Common myeloid progenitor, CD34-positive (primary cell): Measurements from ENCODE around the gene EFL1.

ENCODE experiments used
- CTCF ChIA-PET: fragments of 350-600 bp; sonication (Branson Sonifier 250); formaldehyde crosslinking; loops from one replicate; lab custom pipeline; 2021; ENCODE audit warnings: antibody characterized with exemption; lab: Charles Lee
- POLR2A ChIA-PET: fragments of 350-600 bp; sonication (Branson Sonifier 250); formaldehyde crosslinking; loops from one replicate; lab custom pipeline; 2021; ENCODE audit warnings: antibody characterized with exemption; lab: Charles Lee
- DNase-seq, 3 donors: peaks; one replicate each; pipeline versions ENCODE4 v3.0.0 to v3.0.0-alpha.2; 2013
- H3K27ac ChIP-seq, 2 experiments: 1 replicate in 1 of 2; 2 replicates in 1 of 2; pipeline ENCODE4 v1.7.0; 2013; ENCODE audit warnings: inconsistent platforms in 2 of 2, low read length in 2 of 2, mild to moderate bottlenecking in 2 of 2, low read depth in 1 of 2, moderate library complexity in 1 of 2; ENCODE audit not compliant: severe bottlenecking in 2 of 2, insufficient read depth in 1 of 2, poor library complexity in 1 of 2
- H3K27me3 ChIP-seq, 5 experiments: replicated peaks in 2 of 5; 1 replicate in 3 of 5; 2 replicates in 2 of 5; pipeline versions ENCODE4 v1.6.1 to v1.7.0; 2013; ENCODE audit warnings: low read length in 4 of 5, mild to moderate bottlenecking in 2 of 5, moderate library complexity in 2 of 5, inconsistent platforms in 1 of 5; ENCODE audit not compliant: insufficient read depth in 5 of 5, control insufficient read depth in 4 of 5
- H3K36me3 ChIP-seq, 4 experiments: 1 replicate in 2 of 4; 2 replicates in 2 of 4; pipeline versions ENCODE4 v1.6.1 to v1.7.0; 2013; ENCODE audit warnings: low read length in 3 of 4, control low read depth in 1 of 4, mild to moderate bottlenecking in 1 of 4; ENCODE audit not compliant: control insufficient read depth in 4 of 4, insufficient read depth in 4 of 4
- H3K4me1 ChIP-seq, 4 experiments: 1 replicate in 3 of 4; 2 replicates in 1 of 4; pipeline versions ENCODE4 v1.6.1 to v1.7.1; 2013; ENCODE audit warnings: low read length in 3 of 4, mild to moderate bottlenecking in 3 of 4, control low read depth in 1 of 4, inconsistent platforms in 1 of 4, moderate library complexity in 1 of 4; ENCODE audit not compliant: control insufficient read depth in 4 of 4, insufficient read depth in 4 of 4; ENCODE audit errors: control extremely low read depth in 1 of 4
- H3K4me3 ChIP-seq, 7 experiments: 1 replicate in 4 of 7; 2 replicates in 3 of 7; pipeline versions ENCODE4 v1.5.1 to v1.7.0; 2013; ENCODE audit warnings: mild to moderate bottlenecking in 7 of 7, low read length in 6 of 7, moderate library complexity in 6 of 7, inconsistent platforms in 2 of 7, low read depth in 2 of 7, control low read depth in 1 of 7; ENCODE audit not compliant: insufficient read depth in 4 of 7, control insufficient read depth in 1 of 7; ENCODE audit errors: extremely low read depth in 1 of 7
- H3K9me3 ChIP-seq, 5 experiments: 1 replicate in 4 of 5; 2 replicates in 1 of 5; pipeline versions ENCODE4 v1.6.1 to v1.7.1; 2013; ENCODE audit warnings: low read length in 4 of 5, mild to moderate bottlenecking in 2 of 5, inconsistent platforms in 1 of 5, low read depth in 1 of 5, moderate library complexity in 1 of 5; ENCODE audit not compliant: control insufficient read depth in 4 of 5, insufficient read depth in 2 of 5; ENCODE audit errors: control extremely low read depth in 1 of 5
- WGBS: methylation state at CpG from one replicate; pipeline ENCODE4 v1.1.5; 2013; ENCODE audit not compliant: insufficient coverage; 5-methylcytosine and 5-hydroxymethylcytosine counted together

The EFL1 gene

GRCh38 chr15:82108489-82109078 lies 153.9 kb downstream of the EFL1 start:
- no peaks in the 10 kb centered on the region for H3K27me3 ChIP-seq
- peaks cover 0 to 3% (median 0%) of the 10 kb centered on the region in 4 experiments for H3K4me1 ChIP-seq
- WGBS: 41% methylated on average over 9 of the region's 9 CpGs
- DNase-seq: peak; percentile 59 to 79 (median 78)
- H3K9me3 ChIP-seq: no peaks in the 10 kb centered on the region
- ChIA-PET POLR2A (no interaction called here), CTCF (interaction anchor here (0.6 to 5.4 kb wide), 20 partner anchors 7 to 699 kb away, joined by 3 to 45 read pairs (median 5); no protein-coding TSS in a partner anchor)
- no peak overlapping the region for H3K27ac ChIP-seq
- H3K4me3 ChIP-seq: no peak overlapping the region
- H3K36me3 ChIP-seq: no peaks in the 10 kb centered on the region

GRCh38 chr15:82106679-82107078 lies 155.9 kb downstream of the EFL1 start:
- WGBS: 84% methylated on average over 2 of the region's 5 CpGs
- no peak overlapping the region for H3K27ac ChIP-seq

GRCh38 chr15:82105451-82106215 lies 156.9 kb downstream of the EFL1 start:
- no peaks in the 10 kb centered on the region for H3K4me1 ChIP-seq
- CTCF ChIA-PET: interaction anchor here (1.4 to 5.4 kb wide), 3 partner anchors 91 to 696 kb away, joined by 3 to 45 read pairs (median 3); no protein-coding TSS in a partner anchor

More at GRCh38 chr15:82106679-82107078, 155.9 kb downstream of the EFL1 start:
- H3K4me3 ChIP-seq: no peak overlapping the region
- peak in 2 of 3 donors; percentile 14 to 28 for DNase-seq
- CTCF ChIA-PET: interaction anchor here (1.0 to 5.4 kb wide), 4 partner anchors 21 to 697 kb away, joined by 3 to 45 read pairs (median 3); no protein-coding TSS in a partner anchor
- POLR2A ChIA-PET: interaction anchor here (0.7 kb wide), 1 partner anchor 626 kb away, joined by 4 read pairs; no protein-coding TSS in a partner anchor
- H3K36me3 ChIP-seq: no peaks in the 10 kb centered on the region
- H3K9me3 ChIP-seq: no peaks in the 10 kb centered on the region
- H3K4me1 ChIP-seq: no peaks in the 10 kb centered on the region
- H3K27me3 ChIP-seq: no peaks in the 10 kb centered on the region

GRCh38 chr15:82103468-82103867 lies 159.1 kb downstream of the EFL1 start:
- Histone ChIP-seq H3K4me1 (no peaks in the 10 kb centered on the region), H3K27ac (no peak overlapping the region), H3K27me3 (no peaks in the 10 kb centered on the region), H3K9me3 (no peaks in the 10 kb centered on the region), H3K4me3 (no peak overlapping the region), H3K36me3 (no peaks in the 10 kb centered on the region)
- WGBS: 93% methylated on average over 6 of the region's 6 CpGs
- ChIA-PET POLR2A (no interaction called here), CTCF (interaction anchor here (0.7 to 3.6 kb wide), 4 partner anchors 27 to 694 kb away, joined by 3 to 25 read pairs (median 7); no protein-coding TSS in a partner anchor)
- DNase-seq: peak; percentile 9 to 24 (median 21)

More at GRCh38 chr15:82105451-82106215, 156.9 kb downstream of the EFL1 start:
- Histone ChIP-seq H3K4me3 (no peak overlapping the region), H3K36me3 (no peaks in the 10 kb centered on the region), H3K9me3 (no peaks in the 10 kb centered on the region), H3K27ac (no peak overlapping the region), H3K27me3 (no peaks in the 10 kb centered on the region)
- no peak for DNase-seq
- POLR2A ChIA-PET: interaction anchor here (0.7 kb wide), 1 partner anchor 625 kb away, joined by 4 read pairs; no protein-coding TSS in a partner anchor
- 100% methylated on average over 3 of the region's 7 CpGs for WGBS

GRCh38 chr15:82100111-82100929 lies 162.2 kb downstream of the EFL1 start:
- H3K4me3 ChIP-seq: no peak overlapping the region
- ChIA-PET POLR2A (no interaction called here), CTCF (interaction anchor here (0.6 to 1.7 kb wide), 3 partner anchors 9 to 282 kb away, joined by 3 read pairs; no protein-coding TSS in a partner anchor)
- no peaks in the 10 kb centered on the region for H3K9me3 ChIP-seq
- H3K27me3 ChIP-seq: no peaks in the 10 kb centered on the region
- no peaks in the 10 kb centered on the region for H3K36me3 ChIP-seq
- DNase-seq: no peak
- 95% methylated on average over 7 of the region's 12 CpGs for whole genome bisulfite sequencing
- no peaks in the 10 kb centered on the region for H3K4me1 ChIP-seq
- no peak overlapping the region for H3K27ac ChIP-seq

GRCh38 chr15:82098674-82099073 lies 163.9 kb downstream of the EFL1 start:
- H3K36me3 ChIP-seq: no peaks in the 10 kb centered on the region
- ChIA-PET CTCF (no interaction called here), POLR2A (no interaction called here)
- no peak overlapping the region for H3K27ac ChIP-seq
- no peaks in the 10 kb centered on the region for H3K4me1 ChIP-seq
- H3K4me3 ChIP-seq: no peak overlapping the region
- no peak for DNase-seq
- 95% methylated on average over 13 of the region's 15 CpGs for WGBS
- H3K9me3 ChIP-seq: no peaks in the 10 kb centered on the region
- H3K27me3 ChIP-seq: no peaks in the 10 kb centered on the region
